Measurements from ENCODE around the gene STK25.

- no peak for TF ChIP-seq CEBPB (IDR thresholded peaks at IDR 0.05)
- TF ChIP-seq, protein P1, sequence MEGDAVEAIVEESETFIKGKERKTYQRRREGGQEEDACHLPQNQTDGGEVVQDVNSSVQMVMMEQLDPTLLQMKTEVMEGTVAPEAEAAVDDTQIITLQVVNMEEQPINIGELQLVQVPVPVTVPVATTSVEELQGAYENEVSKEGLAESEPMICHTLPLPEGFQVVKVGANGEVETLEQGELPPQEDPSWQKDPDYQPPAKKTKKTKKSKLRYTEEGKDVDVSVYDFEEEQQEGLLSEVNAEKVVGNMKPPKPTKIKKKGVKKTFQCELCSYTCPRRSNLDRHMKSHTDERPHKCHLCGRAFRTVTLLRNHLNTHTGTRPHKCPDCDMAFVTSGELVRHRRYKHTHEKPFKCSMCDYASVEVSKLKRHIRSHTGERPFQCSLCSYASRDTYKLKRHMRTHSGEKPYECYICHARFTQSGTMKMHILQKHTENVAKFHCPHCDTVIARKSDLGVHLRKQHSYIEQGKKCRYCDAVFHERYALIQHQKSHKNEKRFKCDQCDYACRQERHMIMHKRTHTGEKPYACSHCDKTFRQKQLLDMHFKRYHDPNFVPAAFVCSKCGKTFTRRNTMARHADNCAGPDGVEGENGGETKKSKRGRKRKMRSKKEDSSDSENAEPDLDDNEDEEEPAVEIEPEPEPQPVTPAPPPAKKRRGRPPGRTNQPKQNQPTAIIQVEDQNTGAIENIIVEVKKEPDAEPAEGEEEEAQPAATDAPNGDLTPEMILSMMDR (IDR thresholded peaks at IDR 0.05) = no peak
- TF ChIP-seq EP300 (IDR thresholded peaks at IDR 0.05) = no peak
- TF ChIP-seq POLR2A (IDR thresholded peaks at IDR 0.05; ENCODE audit: low read length) = no peak
- TF ChIP-seq RNF2 (IDR thresholded peaks at IDR 0.05; ENCODE audit: borderline replicate concordance, low read depth) = no peak
- no peak for TF ChIP-seq GATA3 (IDR thresholded peaks at IDR 0.05; ENCODE audit: borderline replicate concordance)
- TF ChIP-seq TP53 (CRISPR knock-in tag; IDR thresholded peaks at IDR 0.05) = no peak
- TF ChIP-seq ATOH8 (CRISPR knock-in tag; IDR thresholded peaks at IDR 0.05; ENCODE audit: low read depth) = no peak
- TF ChIP-seq HDAC2 (IDR thresholded peaks at IDR 0.05) = no peak
- no peak for TF ChIP-seq MYC (IDR thresholded peaks at IDR 0.05; ENCODE audit: borderline replicate concordance, low read length)
Observed at GRCh38 chr2:241551599-241551997, 43.2 kb upstream of the STK25 start.

Data from A549 (cell line).